GM12878 (cell line): ENCODE measurements around the gene SPRN. TPM values are rescaled to one million over a fixed set of nuclear protein-coding genes. Genes with fewer than 3 reads are reported as not detected.
A peak's percentile ranks its signal among the peaks of the same experiment; 100 is the strongest.

ENCODE experiments used
- ATAC-seq: fragments of 200-7000 bp; cut with Tn5 transposase; 3 replicates; pipeline ENCODE4 v1.9.1; 2020; ENCODE audit warnings: mild to moderate bottlenecking, moderate library complexity
- BruUV-seq: library from RNA; stranded (reverse); fragments of 400-500 nt; replicated peaks from 2 replicates; lab custom pipeline; 2021; lab: Mats Ljungman, UMichigan
- CTCF ChIA-PET: fragments of 300-600 bp; sonication (Branson Sonifier 250); formaldehyde crosslinking; extraction: SDS; loops from one replicate; lab custom pipeline; 2021; ENCODE audit warnings: inconsistent platforms; lab: Yijun Ruan, JAX
- POLR2A ChIA-PET: fragments of 350-600 bp; formaldehyde crosslinking; extraction: SDS; loops from one replicate; lab custom pipeline; 2021; ENCODE audit warnings: inconsistent platforms; lab: Charles Lee
- RAD21 ChIA-PET: fragments of 300-600 bp; sonication (Branson Sonifier 250); formaldehyde crosslinking; loops from one replicate; lab custom pipeline; 2023; ENCODE audit warnings: antibody characterized with exemption; ENCODE audit not compliant: unreplicated experiment; lab: Charles Lee
- SMC1A ChIA-PET: fragments of 300-600 bp; sonication (Branson Sonifier 250); formaldehyde crosslinking; loops from one replicate; lab custom pipeline; 2023; ENCODE audit not compliant: unreplicated experiment, uncharacterized antibody; lab: Charles Lee
- DNase-seq: peaks from one replicate; pipeline ENCODE4 v3.0.0-alpha.2; 2011; ENCODE audit warnings: low read depth, low spot score
- FAIRE-seq: peaks from 3 replicates; lab custom pipeline; 2011; peaks lifted over from hg19 to GRCh38; lab: Jason Lieb, UNC
- H2AFZ ChIP-seq: 2 replicates; pipeline ENCODE4 v1.6.0; 2011; ENCODE audit warnings: low read depth, low read length, control low read depth; ENCODE audit not compliant: control insufficient read depth
- H3K27ac ChIP-seq: 2 replicates; pipeline ENCODE4 v1.5.1; 2011; ENCODE audit warnings: control low read depth; ENCODE audit not compliant: control insufficient read depth, insufficient read depth
- H3K27me3 ChIP-seq, 2 experiments: replicated peaks in 1 of 2; 2 replicates each; pipeline versions ENCODE4 v1.6.0 to v1.6.1; 2011; ENCODE audit warnings: low read length in 1 of 2; ENCODE audit not compliant: control insufficient read depth in 2 of 2, insufficient read depth in 2 of 2
- H3K36me3 ChIP-seq, 2 experiments: 2 replicates each; pipeline ENCODE4 v1.5.1; 2011; ENCODE audit warnings: low read length in 1 of 2; ENCODE audit not compliant: control insufficient read depth in 2 of 2, insufficient read depth in 2 of 2
- H3K4me1 ChIP-seq: 2 replicates; pipeline ENCODE4 v1.6.1; 2011; ENCODE audit warnings: mild to moderate bottlenecking, low read length, moderate library complexity, mixed read lengths; ENCODE audit not compliant: control insufficient read depth, insufficient read depth
- H3K4me2 ChIP-seq: 2 replicates; pipeline ENCODE4 v1.6.0; 2011; ENCODE audit warnings: control low read depth; ENCODE audit not compliant: control insufficient read depth, insufficient read depth
- H3K4me3 ChIP-seq: fragments of 200-600 bp; sonication (generic); 2 replicates; pipeline ENCODE4 v1.5.1; 2016
- H3K79me2 ChIP-seq: 2 replicates; pipeline ENCODE4 v1.6.0; 2011; ENCODE audit warnings: low read length; ENCODE audit not compliant: control insufficient read depth, insufficient read depth
- H3K9ac ChIP-seq: 2 replicates; pipeline ENCODE4 v1.8.0; 2011; ENCODE audit warnings: low read length, control low read depth, mixed read lengths; ENCODE audit not compliant: control insufficient read depth, insufficient read depth
- H3K9me3 ChIP-seq: replicated peaks from 3 replicates; pipeline ENCODE4 v1.5.1; 2011; ENCODE audit warnings: mild to moderate bottlenecking, low read length; ENCODE audit not compliant: control insufficient read depth, insufficient read depth
- H4K20me1 ChIP-seq: 2 replicates; pipeline ENCODE4 v1.6.0; 2011; ENCODE audit not compliant: control insufficient read depth, insufficient read depth
- FOXM1 ChIP-seq: IDR thresholded peaks from 2 replicates; pipeline ENCODE4 v1.6.1; 2012; ENCODE audit warnings: low read depth, mild to moderate bottlenecking, inconsistent platforms, low read length, moderate library complexity
- MTA2 ChIP-seq: fragments of 450-650 bp; IDR thresholded peaks from 2 replicates; pipeline ENCODE4 v1.6.1; 2016; ENCODE audit warnings: low read depth, mild to moderate bottlenecking, moderate library complexity
- MTA3 ChIP-seq: IDR thresholded peaks from 2 replicates; pipeline ENCODE4 v1.6.1; 2012; ENCODE audit warnings: low read length, inconsistent platforms, borderline replicate concordance
- NR2C2 ChIP-seq: IDR thresholded peaks from 2 replicates; pipeline ENCODE4 v1.6.1; 2011; ENCODE audit warnings: borderline replicate concordance, low read depth; ENCODE audit not compliant: control insufficient read depth, insufficient read length
- TCF12 ChIP-seq: IDR thresholded peaks from 2 replicates; pipeline ENCODE4 v1.6.1; 2011; ENCODE audit warnings: low read depth, mild to moderate bottlenecking, low read length
- WGBS: methylation state at CpG from one replicate; pipeline ENCODE4 v1.1.6; 2016; ENCODE audit warnings: low lambda C conversion rate; ENCODE audit not compliant: insufficient replicate concordance, insufficient coverage; ENCODE audit errors: missing lambda C conversion rate; 5-methylcytosine and 5-hydroxymethylcytosine counted together
- in situ Hi-C: fragments of 300-500 bp; cut with MboI; formaldehyde crosslinking; loops from 9 replicates; pipeline ENCODE4 v1.14.3; 2018; ENCODE audit warnings: mixed read lengths
- intact Hi-C: fragments of 100-400 bp; cut with micrococcal nuclease; formaldehyde crosslinking; loops from one replicate; pipeline ENCODE4 v1.14.2; 2022; ENCODE audit not compliant: unreplicated experiment
- polyA plus RNA-seq, 11 experiments: library from polyadenylated mRNA; depleted of rRNA in 4 of 11; unstranded in 6 of 11; stranded (reverse) in 5 of 11; fragments of >200 nt; fragmentation: Nextera tagmentation in 4 of 11; fragmentation: Illumina TruSeq in 1 of 11; extraction: Ambion mirVana in 4 of 11; extraction: Trizol in 1 of 11; gene quantifications; 1 replicate in 1 of 11; 2 replicates in 10 of 11; pipeline versions ENCODE4 v1.2.1 to v1.2.3, GENCODE V29; 2011 to 2016; ENCODE audit warnings: inconsistent platforms in 2 of 11, missing spikeins in 2 of 11, low read depth in 1 of 11
- total RNA-seq, 4 experiments: library from RNA; depleted of rRNA in 3 of 4; stranded (reverse); fragments of >200 nt in 3 of 4; fragmentation: Illumina TruSeq in 1 of 4; extraction: Trizol in 1 of 4; gene quantifications; 2 replicates each; pipeline versions ENCODE4 v1.2.1 to v1.2.3, GENCODE V29; 2013 to 2021
- TF ChIP-seq, protein P1 (sequence below): IDR thresholded peaks from 2 replicates; pipeline ENCODE4 v1.6.1; 2011; ENCODE audit warnings: mild to moderate bottlenecking, low read depth, low read length, moderate library complexity; ENCODE audit not compliant: insufficient replicate concordance
- TF ChIP-seq, protein P2 (sequence below): fragments of 450-650 bp; IDR thresholded peaks from 2 replicates; pipeline ENCODE4 v1.6.1; 2016; ENCODE audit warnings: mild to moderate bottlenecking
- TF ChIP-seq, protein P3 (sequence below): IDR thresholded peaks from 2 replicates; pipeline ENCODE4 v1.6.1; 2012; ENCODE audit warnings: low read length, inconsistent platforms

Gene SPRN
- total and polyA plus RNA-seq, 10 of the 15 experiments (the other 5 are each of a cell fraction or from before 2014, with no cell fraction given) = 0.03 to 0.96 (median 0.46) TPM; not detected in 6

DNA sequence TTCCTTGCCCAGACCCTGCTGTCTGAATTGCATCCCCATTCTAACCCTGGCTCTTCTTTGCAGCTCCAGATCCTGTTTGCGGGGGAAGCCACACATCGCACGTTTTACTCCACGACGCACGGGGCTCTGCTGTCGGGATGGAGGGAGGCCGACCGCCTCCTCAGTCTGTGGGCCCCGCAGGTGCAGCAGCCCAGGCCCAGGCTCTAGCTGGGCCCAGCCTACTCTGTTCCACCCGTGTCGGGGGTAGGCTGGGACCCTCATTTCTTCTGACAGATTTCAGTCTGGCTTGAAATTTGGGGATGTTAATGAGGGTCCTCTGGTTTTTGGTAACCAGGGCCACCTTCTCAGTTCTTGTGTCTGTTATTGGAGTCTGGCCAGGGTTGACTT is 33.2 kb downstream of the SPRN start:
- H4K20me1 ChIP-seq = no peaks in the 10 kb centered on the region
- H3K4me1 ChIP-seq = peaks cover 40% of the 10 kb centered on the region
- DNase-seq = no peak
- no TSS peak for BruUV-seq
- TF ChIP-seq NR2C2 (no peak), MTA3 (0 out of 2 replicates have a peak, but pooled peaks have one; percentile 13)
- FAIRE-seq = no peak
- no peaks in the 10 kb centered on the region for H3K9me3 ChIP-seq
- H3K9ac ChIP-seq = peak overlapping the region; percentile 70
- H3K4me2 ChIP-seq = peak overlapping the region; percentile 96
- H3K4me3 ChIP-seq = peak overlapping the region; percentile 78; the same call in 1 of the 2 replicates
- in situ Hi-C loops = no loop called here
- peaks cover 24% of the 10 kb centered on the region for H3K79me2 ChIP-seq
- SMC1A ChIA-PET = interaction anchor here (0.7 to 4.5 kb wide), 10 partner anchors 10 to 116 kb away, joined by 3 to 21 read pairs (median 4); partner anchors contain the start of genes ECHS1 and FUOM
- RAD21 ChIA-PET = interaction anchor here (1.9 to 3.0 kb wide), 4 partner anchors 10 to 61 kb away, joined by 7 to 16 read pairs (median 12); partner anchors contain the start of genes ECHS1 and PAOX
- no peak overlapping the region for H2AFZ ChIP-seq
- ATAC-seq = no peak
- no peaks in the 10 kb centered on the region for H3K27me3 ChIP-seq
- WGBS = 79% methylated on average over 12 of the region's 12 CpGs
- CTCF ChIA-PET = interaction anchor here (1.1 to 1.9 kb wide), 3 partner anchors 61 to 116 kb away, joined by 3 to 6 read pairs (median 4); no protein-coding TSS in a partner anchor
- POLR2A ChIA-PET = interaction anchor here (1.5 to 4.5 kb wide), 5 partner anchors 10 to 116 kb away, joined by 4 to 31 read pairs (median 7); partner anchors contain the start of genes ECHS1 and PAOX
- peak overlapping the region; percentile 92 for H3K27ac ChIP-seq
- H3K36me3 ChIP-seq = peaks cover 0 to under 1% of the 10 kb centered on the region in 2 experiments; a peak in 2 of 4 replicates
- intact Hi-C loops = loop anchor here (5.0 kb wide), 2 partner anchors 64 to 84 kb away; partner anchors contain the start of genes TUBGCP2 and ZNF511

DNA sequence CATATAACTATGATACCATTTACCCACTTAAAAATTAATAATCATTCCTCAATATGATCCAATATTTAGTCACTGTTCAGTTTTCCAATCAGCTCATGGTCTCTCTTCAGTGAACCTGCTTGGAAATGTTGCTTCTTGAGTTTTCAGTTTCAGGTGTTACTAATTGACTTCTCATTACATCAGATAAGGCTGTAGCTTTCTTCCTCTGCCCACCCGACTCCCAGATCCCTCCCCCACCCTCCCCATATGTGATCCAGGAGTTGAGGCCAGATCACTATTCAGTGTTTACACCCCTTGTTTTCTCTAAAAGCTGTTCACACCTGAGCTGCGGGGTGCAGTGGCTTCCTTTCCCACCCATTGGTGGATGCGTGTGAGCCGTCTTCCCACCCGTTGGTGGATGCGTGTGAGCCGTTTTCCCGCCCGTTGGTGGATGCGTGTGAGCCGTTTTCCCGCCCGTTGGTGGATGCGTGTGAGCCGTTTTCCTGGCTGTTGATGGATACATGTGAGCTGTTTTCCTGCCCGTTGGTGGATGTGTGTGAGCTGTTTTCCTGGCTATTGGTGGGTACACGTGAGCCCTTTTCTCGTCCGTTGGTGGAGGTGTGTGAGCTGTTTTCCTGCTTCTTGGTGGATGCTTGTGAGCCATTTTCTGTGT is 33.7 kb downstream of the SPRN start:
- Histone ChIP-seq H3K27ac (peak overlapping the region; percentile 92), H3K27me3 (no peaks in the 10 kb centered on the region), H3K36me3 (no peaks in the 10 kb centered on the region), H3K4me3 (peak overlapping the region; percentile 78), H2AFZ (no peak overlapping the region), H3K4me1 (peaks cover 40% of the 10 kb centered on the region), H3K9ac (peak overlapping the region; percentile 70; the same call in 1 of the 2 replicates), H3K4me2 (peak overlapping the region; percentile 96), H4K20me1 (no peaks in the 10 kb centered on the region), H3K79me2 (peaks cover 20% of the 10 kb centered on the region), H3K9me3 (no peaks in the 10 kb centered on the region)
- in situ Hi-C loops (no loop called here), intact Hi-C loops (loop anchor here (5.0 kb wide), 2 partner anchors 63 to 83 kb away; partner anchors contain the start of genes TUBGCP2 and ZNF511)
- ChIA-PET SMC1A (interaction anchor here (1.0 to 4.5 kb wide), 9 partner anchors 11 to 115 kb away, joined by 3 to 21 read pairs (median 4); partner anchors contain the start of genes ECHS1 and FUOM), RAD21 (interaction anchor here (1.9 to 3.0 kb wide), 5 partner anchors 11 to 61 kb away, joined by 7 to 16 read pairs (median 11); partner anchors contain the start of genes ECHS1 and PAOX), POLR2A (interaction anchor here (0.6 to 4.5 kb wide), 10 partner anchors 10 to 819 kb away, joined by 3 to 31 read pairs (median 4); partner anchors contain the start of genes ECHS1 and PAOX), CTCF (interaction anchor here (0.8 to 1.9 kb wide), 5 partner anchors 48 to 116 kb away, joined by 3 to 6 read pairs (median 3); no protein-coding TSS in a partner anchor)
- 66% methylated on average over 19 of the region's 19 CpGs for WGBS
- no peak for ATAC-seq
- FAIRE-seq = no peak
- BruUV-seq = no TSS peak
- DNase-seq = no peak
- TF ChIP-seq, protein P1, sequence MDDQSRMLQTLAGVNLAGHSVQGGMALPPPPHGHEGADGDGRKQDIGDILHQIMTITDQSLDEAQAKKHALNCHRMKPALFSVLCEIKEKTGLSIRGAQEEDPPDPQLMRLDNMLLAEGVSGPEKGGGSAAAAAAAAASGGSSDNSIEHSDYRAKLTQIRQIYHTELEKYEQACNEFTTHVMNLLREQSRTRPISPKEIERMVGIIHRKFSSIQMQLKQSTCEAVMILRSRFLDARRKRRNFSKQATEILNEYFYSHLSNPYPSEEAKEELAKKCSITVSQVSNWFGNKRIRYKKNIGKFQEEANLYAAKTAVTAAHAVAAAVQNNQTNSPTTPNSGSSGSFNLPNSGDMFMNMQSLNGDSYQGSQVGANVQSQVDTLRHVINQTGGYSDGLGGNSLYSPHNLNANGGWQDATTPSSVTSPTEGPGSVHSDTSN = no peak
- TF ChIP-seq, protein P2, sequence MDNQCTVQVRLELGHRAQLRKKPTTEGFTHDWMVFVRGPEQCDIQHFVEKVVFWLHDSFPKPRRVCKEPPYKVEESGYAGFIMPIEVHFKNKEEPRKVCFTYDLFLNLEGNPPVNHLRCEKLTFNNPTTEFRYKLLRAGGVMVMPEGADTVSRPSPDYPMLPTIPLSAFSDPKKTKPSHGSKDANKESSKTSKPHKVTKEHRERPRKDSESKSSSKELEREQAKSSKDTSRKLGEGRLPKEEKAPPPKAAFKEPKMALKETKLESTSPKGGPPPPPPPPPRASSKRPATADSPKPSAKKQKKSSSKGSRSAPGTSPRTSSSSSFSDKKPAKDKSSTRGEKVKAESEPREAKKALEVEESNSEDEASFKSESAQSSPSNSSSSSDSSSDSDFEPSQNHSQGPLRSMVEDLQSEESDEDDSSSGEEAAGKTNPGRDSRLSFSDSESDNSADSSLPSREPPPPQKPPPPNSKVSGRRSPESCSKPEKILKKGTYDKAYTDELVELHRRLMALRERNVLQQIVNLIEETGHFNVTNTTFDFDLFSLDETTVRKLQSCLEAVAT = peak; percentile 54; the same call in 1 of the 2 replicates
- TF ChIP-seq, protein P3, sequence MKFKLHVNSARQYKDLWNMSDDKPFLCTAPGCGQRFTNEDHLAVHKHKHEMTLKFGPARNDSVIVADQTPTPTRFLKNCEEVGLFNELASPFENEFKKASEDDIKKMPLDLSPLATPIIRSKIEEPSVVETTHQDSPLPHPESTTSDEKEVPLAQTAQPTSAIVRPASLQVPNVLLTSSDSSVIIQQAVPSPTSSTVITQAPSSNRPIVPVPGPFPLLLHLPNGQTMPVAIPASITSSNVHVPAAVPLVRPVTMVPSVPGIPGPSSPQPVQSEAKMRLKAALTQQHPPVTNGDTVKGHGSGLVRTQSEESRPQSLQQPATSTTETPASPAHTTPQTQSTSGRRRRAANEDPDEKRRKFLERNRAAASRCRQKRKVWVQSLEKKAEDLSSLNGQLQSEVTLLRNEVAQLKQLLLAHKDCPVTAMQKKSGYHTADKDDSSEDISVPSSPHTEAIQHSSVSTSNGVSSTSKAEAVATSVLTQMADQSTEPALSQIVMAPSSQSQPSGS = no peak
- 0 out of 2 replicates have a peak, but pooled peaks have one; percentile 14 for TF ChIP-seq MTA2
- peak; percentile 6; the same call in 1 of the 2 replicates for TF ChIP-seq MTA3
- TF ChIP-seq TCF12 = no peak
- TF ChIP-seq FOXM1 = no peak
